HG03066 (cell line): ENCODE results near the gene SETBP1.

ENCODE experiments used
- ATAC-seq: cut with Tn5 transposase; IDR thresholded peaks from one replicate; pipeline ENCODE4 v1.9.1; 2021; ENCODE audit warnings: low read depth; ENCODE audit not compliant: unreplicated experiment

SETBP1 gene

GRCh38 chr18:44730803-44731529, 50.3 kb downstream of the SETBP1 start:
- ATAC-seq = no peak

GRCh38 chr18:44731530-44732237, 51.0 kb downstream of the SETBP1 start:
- ATAC-seq = peak; percentile 53

GRCh38 chr18:44732238-44732563, 51.5 kb downstream of the SETBP1 start:
- ATAC-seq = no peak

- no peak for ATAC-seq
Observed at GRCh38 chr18:44732599-44732998, 51.9 kb downstream of the SETBP1 start.

GRCh38 chr18:44733069-44733753, 52.5 kb downstream of the SETBP1 start:
- no peak for ATAC-seq

- ATAC-seq = no peak
Observed at GRCh38 chr18:44733754-44734465, 53.2 kb downstream of the SETBP1 start.

GRCh38 chr18:44735096-44735495, 54.4 kb downstream of the SETBP1 start:
- no peak for ATAC-seq

- ATAC-seq = no peak
Observed at GRCh38 chr18:44736664-44737380, 56.1 kb downstream of the SETBP1 start.

- ATAC-seq = no peak
Observed at GRCh38 chr18:44737623-44738022, 56.9 kb downstream of the SETBP1 start.

GRCh38 chr18:44740000-44740399, 59.3 kb downstream of the SETBP1 start:
- no peak for ATAC-seq

- no peak for ATAC-seq
Observed at GRCh38 chr18:44741085-44741484, 60.4 kb downstream of the SETBP1 start.

- ATAC-seq = no peak
Observed at GRCh38 chr18:44741511-44741910, 60.8 kb downstream of the SETBP1 start.

GRCh38 chr18:44742126-44742525, 61.4 kb downstream of the SETBP1 start:
- no peak for ATAC-seq

GRCh38 chr18:44742718-44743311, 62.1 kb downstream of the SETBP1 start:
- ATAC-seq = no peak

- ATAC-seq = no peak
Observed at GRCh38 chr18:44743631-44744030, 62.9 kb downstream of the SETBP1 start.

GRCh38 chr18:44744161-44745121, 63.8 kb downstream of the SETBP1 start:
- ATAC-seq = no peak

GRCh38 chr18:44747157-44747556, 66.5 kb downstream of the SETBP1 start:
- ATAC-seq = no peak

GRCh38 chr18:44748582-44748981, 67.9 kb downstream of the SETBP1 start:
- no peak for ATAC-seq

- no peak for ATAC-seq
Observed at GRCh38 chr18:44750774-44751173, 70.1 kb downstream of the SETBP1 start.
